HG03354 (cell line): ENCODE measurements around the gene NR5A2.

Experiments used
- ATAC-seq: cut with Tn5 transposase; IDR thresholded peaks from one replicate; pipeline ENCODE4 v1.9.1; 2021; ENCODE audit warnings: mild to moderate bottlenecking; ENCODE audit not compliant: unreplicated experiment, poor library complexity, severe bottlenecking

Gene NR5A2

GRCh38 chr1:200153277-200154055 is 126.0 kb downstream of the NR5A2 start:
- ATAC-seq = peak; percentile 54

- ATAC-seq = peak; percentile 95
These were observed 126.7 kb downstream of the NR5A2 start for GRCh38 chr1:200154069-200154767.

- no peak for ATAC-seq
These were observed 130.2 kb downstream of the NR5A2 start for GRCh38 chr1:200157715-200158114.

- ATAC-seq = no peak
These were observed 134.3 kb downstream of the NR5A2 start for GRCh38 chr1:200161801-200162200.

GRCh38 chr1:200162258-200162657 is 134.7 kb downstream of the NR5A2 start:
- ATAC-seq = no peak

- no peak for ATAC-seq
These were observed 135.4 kb downstream of the NR5A2 start for GRCh38 chr1:200162877-200163276.

GRCh38 chr1:200163911-200164310 is 136.4 kb downstream of the NR5A2 start:
- ATAC-seq = no peak

- ATAC-seq = no peak
These were observed 138.1 kb downstream of the NR5A2 start for GRCh38 chr1:200165493-200166220.

- ATAC-seq = no peak
These were observed 138.9 kb downstream of the NR5A2 start for GRCh38 chr1:200166411-200166810.

- no peak for ATAC-seq
These were observed 141.4 kb downstream of the NR5A2 start for GRCh38 chr1:200168926-200169325.

GRCh38 chr1:200172311-200172710 is 144.8 kb downstream of the NR5A2 start:
- no peak for ATAC-seq

- no peak for ATAC-seq
These were observed 145.6 kb downstream of the NR5A2 start for GRCh38 chr1:200173097-200173618.

GRCh38 chr1:200174525-200175295 is 147.2 kb downstream of the NR5A2 start:
- no peak for ATAC-seq

- no peak for ATAC-seq
These were observed 148.7 kb downstream of the NR5A2 start for GRCh38 chr1:200176181-200176580.

GRCh38 chr1:200176798-200177197 is 149.3 kb downstream of the NR5A2 start:
- ATAC-seq = no peak

- no peak for ATAC-seq
These were observed 150.8 kb downstream of the NR5A2 start for GRCh38 chr1:200178340-200178739.

GRCh38 chr1:200179126-200179780 is 151.7 kb downstream of the NR5A2 start:
- no peak for ATAC-seq

- ATAC-seq = no peak
These were observed 152.3 kb downstream of the NR5A2 start for GRCh38 chr1:200179781-200180160.

GRCh38 chr1:200180821-200181220 is 153.3 kb downstream of the NR5A2 start:
- no peak for ATAC-seq
